Endothelial cell (in vitro differentiated cells): ENCODE measurements around the gene COX7A2. TPM values are rescaled to one million over a fixed set of nuclear protein-coding genes. Genes with fewer than 3 reads are reported as not detected.

Experiments used
- DNase-seq: peaks from one replicate; pipeline ENCODE4 v3.0.0; 2021; ENCODE audit warnings: low spot score
- H3K27ac Mint-ChIP-seq: one replicate; pipeline ENCODE4 v1.8.0; 2021; ENCODE audit warnings: mixed read lengths, inconsistent platforms; ENCODE audit not compliant: unreplicated experiment
- H3K27me3 Mint-ChIP-seq: one replicate; pipeline ENCODE4 v1.8.0; 2021; ENCODE audit warnings: mild to moderate bottlenecking, moderate library complexity, mixed read lengths, inconsistent platforms; ENCODE audit not compliant: unreplicated experiment
- H3K36me3 Mint-ChIP-seq: one replicate; pipeline ENCODE4 v1.8.0; 2021; ENCODE audit warnings: mild to moderate bottlenecking, low read depth, mixed read lengths, inconsistent platforms; ENCODE audit not compliant: unreplicated experiment
- H3K4me1 Mint-ChIP-seq: one replicate; pipeline ENCODE4 v1.8.0; 2021; ENCODE audit warnings: mild to moderate bottlenecking, mixed read lengths, inconsistent platforms; ENCODE audit not compliant: unreplicated experiment
- H3K4me3 Mint-ChIP-seq: one replicate; pipeline ENCODE4 v1.8.0; 2021; ENCODE audit warnings: mild to moderate bottlenecking, mixed read lengths, inconsistent platforms; ENCODE audit not compliant: unreplicated experiment
- H3K9me3 Mint-ChIP-seq: one replicate; pipeline ENCODE4 v1.8.0; 2021; ENCODE audit warnings: mixed read lengths, inconsistent platforms; ENCODE audit not compliant: unreplicated experiment
- CTCF ChIP-seq: fragments of 200-600 bp; sonication (generic); IDR thresholded peaks from one replicate; pipeline ENCODE4 v1.5.0; 2021; ENCODE audit warnings: antibody characterized with exemption; ENCODE audit not compliant: unreplicated experiment
- total RNA-seq: library from RNA; stranded (reverse); fragmentation: NEBNext Ultra II Directional; extraction: Animal tissue kit (Norgen Biotek cat#: 25700); gene quantifications from one replicate; pipeline ENCODE4 v1.2.1, GENCODE V29; 2021; ENCODE audit not compliant: unreplicated experiment

Gene COX7A2
- total RNA-seq, 1 donor from 2014 or later = 341 TPM

DNA sequence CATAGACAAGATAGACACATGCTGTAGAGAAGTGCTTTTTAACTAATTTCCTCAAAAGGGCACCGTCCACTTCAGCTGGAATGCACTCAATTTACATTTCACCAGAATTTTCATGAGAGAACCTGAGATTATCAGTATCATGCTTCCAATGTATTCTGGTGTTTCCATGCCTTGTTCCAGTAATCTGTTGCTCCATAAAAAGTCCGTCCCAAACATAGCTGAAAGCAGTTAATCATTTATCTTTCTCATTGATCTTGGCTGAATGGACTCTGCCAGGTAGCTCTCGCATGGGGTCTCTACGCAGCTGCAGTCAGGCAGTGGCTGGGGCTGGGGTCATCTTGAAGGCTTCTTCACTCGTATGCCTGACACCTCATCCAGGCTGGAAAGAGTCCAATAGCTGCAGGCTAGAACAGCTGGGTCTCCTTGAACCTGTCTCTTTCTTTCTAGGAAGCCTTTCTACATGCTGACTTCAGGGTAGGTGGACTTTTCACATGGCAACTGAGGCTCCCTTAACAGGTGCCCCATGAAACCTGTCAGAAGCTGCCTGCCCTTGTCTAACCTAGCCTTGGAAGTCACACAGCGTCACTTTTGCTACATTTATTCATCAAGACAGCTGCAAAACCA is 19.2 kb downstream of the COX7A2 start:
- no peaks in the 10 kb centered on the region for H3K9me3 Mint-ChIP-seq
- TF ChIP-seq CTCF = no peak
- no peak overlapping the region for H3K27ac Mint-ChIP-seq

DNA sequence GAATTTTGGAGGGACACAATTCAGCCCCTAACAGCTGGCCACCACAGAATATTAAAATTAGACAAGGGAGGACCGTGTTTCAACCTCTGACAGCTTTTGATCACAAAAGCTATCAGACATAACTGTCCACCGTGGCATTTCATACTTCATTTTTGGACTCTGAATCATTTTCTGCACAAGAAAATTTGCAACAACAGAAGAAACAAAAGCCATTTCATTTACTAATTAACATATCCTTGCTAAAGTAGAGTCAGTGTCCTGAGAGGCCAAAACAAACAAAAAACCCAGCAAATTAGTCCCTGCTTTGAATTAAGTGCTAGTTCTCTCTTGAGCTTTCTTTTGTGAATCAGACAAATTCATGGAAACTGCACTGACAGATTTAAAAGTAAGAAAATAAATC is 20.2 kb downstream of the COX7A2 start:
- Mint-ChIP-seq H3K4me1 (peaks cover 3% of the 10 kb centered on the region), H3K4me3 (no peak overlapping the region), H3K9me3 (no peaks in the 10 kb centered on the region), H3K36me3 (no peaks in the 10 kb centered on the region), H3K27me3 (no peaks in the 10 kb centered on the region), H3K27ac (no peak overlapping the region)
- TF ChIP-seq CTCF = no peak
- no peak for DNase-seq

More for the DNA sequence above, 19.2 kb downstream of the COX7A2 start:
- no peaks in the 10 kb centered on the region for H3K36me3 Mint-ChIP-seq
- H3K27me3 Mint-ChIP-seq = no peaks in the 10 kb centered on the region
- DNase-seq = no peak
- no peak overlapping the region for H3K4me3 Mint-ChIP-seq
- H3K4me1 Mint-ChIP-seq = peaks cover 3% of the 10 kb centered on the region

- no peak overlapping the region for H3K4me3 Mint-ChIP-seq
- no peaks in the 10 kb centered on the region for H3K9me3 Mint-ChIP-seq
- peaks cover 2% of the 10 kb centered on the region for H3K27me3 Mint-ChIP-seq
- TF ChIP-seq CTCF = no peak
- no peak overlapping the region for H3K27ac Mint-ChIP-seq
- H3K4me1 Mint-ChIP-seq = peaks cover 3% of the 10 kb centered on the region
- H3K36me3 Mint-ChIP-seq = no peaks in the 10 kb centered on the region
- DNase-seq = no peak
Observed at GRCh38 chr6:75222261-75222660, 21.3 kb downstream of the COX7A2 start.

DNA sequence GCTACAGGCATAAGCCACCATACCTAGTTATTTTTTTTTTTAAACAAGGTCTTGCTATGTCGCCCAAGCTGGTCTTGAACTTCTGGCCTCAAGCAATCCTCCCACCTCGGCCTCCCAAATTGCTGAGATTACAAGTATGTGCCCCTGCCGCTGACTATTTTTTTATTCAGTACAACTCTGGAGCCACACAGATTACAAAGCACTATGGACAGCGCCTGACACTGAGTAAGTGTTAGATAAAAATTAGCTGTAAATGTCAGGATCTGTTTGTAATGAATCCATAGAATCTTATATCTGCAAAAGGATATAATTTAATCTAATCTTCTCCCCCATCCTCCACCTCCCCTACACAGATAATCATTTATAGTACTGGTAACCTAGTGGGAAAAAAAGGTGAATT is 22.5 kb downstream of the COX7A2 start:
- Mint-ChIP-seq H3K9me3 (no peaks in the 10 kb centered on the region), H3K36me3 (no peaks in the 10 kb centered on the region), H3K27me3 (peaks cover 2% of the 10 kb centered on the region)

More for the DNA sequence above, 22.5 kb downstream of the COX7A2 start:
- no peak overlapping the region for H3K4me3 Mint-ChIP-seq
- no peak overlapping the region for H3K27ac Mint-ChIP-seq
- TF ChIP-seq CTCF = no peak
- peaks cover 3% of the 10 kb centered on the region for H3K4me1 Mint-ChIP-seq
- DNase-seq = no peak
